Keratinocyte (primary cell): ENCODE data around the gene UMAD1. TPM values are rescaled to one million over a fixed set of nuclear protein-coding genes. Genes with fewer than 3 reads are reported as not detected.

Experiments
- DNase-seq: peaks from one replicate; pipeline ENCODE4 v3.0.0-alpha.2; 2011; ENCODE audit warnings: low read depth, missing footprints, low spot score
- FAIRE-seq: peaks from 2 replicates; lab custom pipeline; 2011; peaks lifted over from hg19 to GRCh38; lab: Jason Lieb, UNC
- H2AFZ ChIP-seq: 2 replicates; pipeline ENCODE4 v1.6.0; 2012; ENCODE audit warnings: low read length, control low read depth, inconsistent platforms; ENCODE audit not compliant: control insufficient read depth
- H3K27ac ChIP-seq: 2 replicates; pipeline ENCODE4 v1.5.1; 2011; ENCODE audit warnings: low read length; ENCODE audit not compliant: control insufficient read depth, insufficient read depth
- H3K27me3 ChIP-seq: 3 replicates; pipeline ENCODE4 v1.6.0; 2011; ENCODE audit warnings: low read length; ENCODE audit not compliant: control insufficient read depth, insufficient read depth; ENCODE audit errors: extremely low read depth
- H3K36me3 ChIP-seq, 2 experiments: 2 replicates in 1 of 2; 3 replicates in 1 of 2; pipeline ENCODE4 v1.5.1; 2011; ENCODE audit warnings: low read length in 2 of 2, mild to moderate bottlenecking in 1 of 2; ENCODE audit not compliant: control insufficient read depth in 2 of 2, insufficient read depth in 2 of 2; ENCODE audit errors: extremely low read depth in 1 of 2
- H3K4me1 ChIP-seq: 3 replicates; pipeline ENCODE4 v1.5.1; 2011; ENCODE audit warnings: low read length; ENCODE audit not compliant: control insufficient read depth, insufficient read depth; ENCODE audit errors: extremely low read depth
- H3K4me2 ChIP-seq: 3 replicates; pipeline ENCODE4 v1.6.0; 2011; ENCODE audit warnings: low read depth, low read length; ENCODE audit not compliant: control insufficient read depth, insufficient read depth; ENCODE audit errors: extremely low read depth
- H3K4me3 ChIP-seq, 3 experiments: fragments of 200-600 bp in 1 of 3; sonication (generic) in 1 of 3; 2 replicates in 2 of 3; 3 replicates in 1 of 3; pipeline ENCODE4 v1.5.1; 2011 to 2016; ENCODE audit warnings: low read length in 3 of 3, mild to moderate bottlenecking in 3 of 3, control low read depth in 2 of 3, inconsistent platforms in 1 of 3, low read depth in 1 of 3, mixed read lengths in 1 of 3, mixed run types in 1 of 3, moderate library complexity in 1 of 3; ENCODE audit not compliant: control insufficient read depth in 2 of 3, insufficient read depth in 2 of 3; ENCODE audit errors: extremely low read depth in 1 of 3
- H3K79me2 ChIP-seq: 2 replicates; pipeline ENCODE4 v1.6.0; 2012; ENCODE audit warnings: low read length; ENCODE audit not compliant: control insufficient read depth, insufficient read depth
- H3K9ac ChIP-seq: 3 replicates; pipeline ENCODE4 v1.6.0; 2011; ENCODE audit warnings: low read length; ENCODE audit not compliant: control insufficient read depth, insufficient read depth; ENCODE audit errors: extremely low read depth
- H3K9me1 ChIP-seq: 3 replicates; pipeline ENCODE4 v1.6.0; 2011; ENCODE audit warnings: low read length; ENCODE audit not compliant: control insufficient read depth, insufficient read depth; ENCODE audit errors: extremely low read depth
- H3K9me3 ChIP-seq: 2 replicates; pipeline ENCODE4 v1.5.1; 2012; ENCODE audit warnings: low read depth, low read length; ENCODE audit not compliant: control insufficient read depth
- H4K20me1 ChIP-seq: 3 replicates; pipeline ENCODE4 v1.6.0; 2011; ENCODE audit warnings: low read length; ENCODE audit not compliant: control insufficient read depth, insufficient read depth; ENCODE audit errors: extremely low read depth
- CTCF ChIP-seq, 3 experiments: IDR thresholded peaks in 1 of 3; conservative IDR thresholded peaks in 1 of 3; optimal IDR thresholded peaks in 1 of 3; 2 replicates in 2 of 3; 3 replicates in 1 of 3; pipeline versions ENCODE3 to v1.5.1; 2011; ENCODE audit warnings: low read length in 3 of 3, mild to moderate bottlenecking in 3 of 3, moderate library complexity in 2 of 3, control low read depth in 1 of 3, inconsistent platforms in 1 of 3; ENCODE audit not compliant: insufficient read depth in 2 of 3; ENCODE audit errors: extremely low read depth in 1 of 3
- EZH2 ChIP-seq: IDR thresholded peaks from one replicate; pipeline ENCODE4 v1.6.1; 2012; ENCODE audit warnings: inconsistent platforms, mild to moderate bottlenecking, low read length, moderate library complexity
- dilution Hi-C: fragments of 300-500 bp; cut with MboI; formaldehyde crosslinking; loops from one replicate; pipeline ENCODE4 v1.7.0; 2020; ENCODE audit warnings: low sequenced_read_pairs; ENCODE audit not compliant: extremely low pct_ligation_motif_present
- polyA minus RNA-seq, 3 experiments: library from RNA; depleted of rRNA, polyadenylated mRNA; stranded (reverse); fragments of >200 nt; gene quantifications; 1 replicate in 1 of 3; 2 replicates in 1 of 3; 3 replicates in 1 of 3; pipeline ENCODE4 v1.2.3, GENCODE V29; 2011
- polyA plus RNA-seq, 5 experiments: library from polyadenylated mRNA; depleted of rRNA in 3 of 5; stranded (reverse) in 3 of 5; stranded (forward) in 1 of 5; unstranded in 1 of 5; fragments of >200 nt; gene quantifications; 1 replicate in 1 of 5; 2 replicates in 3 of 5; 3 replicates in 1 of 5; pipeline versions ENCODE4 v1.2.1 to v1.2.3, GENCODE V29; 2011 to 2012; ENCODE audit warnings: missing spikeins in 2 of 5, low read depth in 1 of 5, low replicate concordance in 1 of 5

UMAD1 gene
- 12.5 to 18.2 TPM (median 13.2 TPM) in 3 replicates for polyA plus RNA-seq
- polyA plus RNA-seq (2011; ENCODE audit: low read depth), result 8.9 TPM
- 11.8 and 20.9 TPM in 2 replicates for polyA plus RNA-seq (2011; cell fraction: cytosol; rRNA removed)
- polyA plus RNA-seq (2011; cell fraction: nucleus; rRNA removed), result 8.9 and 11.8 TPM in 2 replicates
- polyA plus RNA-seq (2012; ENCODE audit: low replicate concordance), result 4.8 and 7.9 TPM in 2 replicates
- 4.1 to 12.2 TPM (median 9.9 TPM) in 3 replicates for polyA minus RNA-seq
- polyA minus RNA-seq (2011; cell fraction: cytosol; rRNA and poly(A)+ RNA removed), result 7.1 TPM
- polyA minus RNA-seq (2011; cell fraction: nucleus; rRNA and poly(A)+ RNA removed), result 4.4 and 9.9 TPM in 2 replicates

GRCh38 chr7:7640221-7641128, at the start of gene UMAD1:
UMAD1 (plus strand) TSS chr7:7640752; CDS start chr7:7673372, 32,620 bp downstream.
- DNase-seq, result peak; percentile 84
- peaks cover 11% of the 10 kb centered on the region for H3K79me2 ChIP-seq
- peaks cover 11% of the 10 kb centered on the region for H3K4me1 ChIP-seq
- TF ChIP-seq CTCF (optimal IDR thresholded peaks at IDR 0.05 in 1 of 3, IDR thresholded peaks at IDR 0.05 in 1 of 3, conservative IDR thresholded peaks at IDR 0.05 in 1 of 3; ENCODE audit: extremely low read depth in 1 of 3, insufficient read depth in 2 of 3, low read length in 3 of 3), result no peak
- no peak for TF ChIP-seq EZH2
- no peaks in the 10 kb centered on the region for H3K36me3 ChIP-seq
- peak within 1 kb of the TSS; percentile 86 for H3K27ac ChIP-seq
- no peaks in the 10 kb centered on the region for H3K9me3 ChIP-seq
- H2AFZ ChIP-seq, result peak within 1 kb of the TSS; percentile 98
- H3K27me3 ChIP-seq, result no peaks in the 10 kb centered on the region
- dilution Hi-C loops, result no loop called here
- peak within 1 kb of the TSS; percentile 86 for H3K4me2 ChIP-seq
- peak within 1 kb of the TSS; percentile 56 to 88 (median 80) for H3K4me3 ChIP-seq
- no peaks in the 10 kb centered on the region for H4K20me1 ChIP-seq
- FAIRE-seq, result peak; percentile 78
- peak within 1 kb of the TSS; percentile 87 for H3K9ac ChIP-seq
- H3K9me1 ChIP-seq, result no peaks in the 10 kb centered on the region

- FAIRE-seq (no peak), DNase-seq (no peak)
- Histone ChIP-seq H3K4me3 (no peak overlapping the region), H3K9ac (no peak overlapping the region), H3K4me1 (no peaks in the 10 kb centered on the region), H3K9me3 (no peaks in the 10 kb centered on the region), H3K4me2 (no peak overlapping the region), H3K36me3 (peaks cover 3 to 5% of the 10 kb centered on the region in 2 experiments), H2AFZ (no peak overlapping the region), H3K27ac (no peak overlapping the region), H3K79me2 (no peaks in the 10 kb centered on the region), H3K27me3 (no peaks in the 10 kb centered on the region), H3K9me1 (no peaks in the 10 kb centered on the region), H4K20me1 (no peaks in the 10 kb centered on the region)
- dilution Hi-C loops, result no loop called here
- TF ChIP-seq CTCF (optimal IDR thresholded peaks at IDR 0.05 in 1 of 3, IDR thresholded peaks at IDR 0.05 in 1 of 3, conservative IDR thresholded peaks at IDR 0.05 in 1 of 3; ENCODE audit: extremely low read depth in 1 of 3, insufficient read depth in 2 of 3, low read length in 3 of 3), result no peak
- TF ChIP-seq EZH2, result no peak
Measured at GRCh38 chr7:7595451-7595850, 45.1 kb upstream of the UMAD1 start.
